C4-2B (cell line): ENCODE results near the gene METTL3.

Source experiments
- ZFX ChIP-seq: fragments of 450-650 bp; IDR thresholded peaks from 2 replicates; pipeline ENCODE4 v1.6.1; 2017
- TF ChIP-seq, protein P1 (sequence below): fragments of 450-650 bp; conservative IDR thresholded peaks from 2 replicates; pipeline ENCODE4 v1.5.1; 2017; ENCODE audit warnings: mild to moderate bottlenecking

DNA sequence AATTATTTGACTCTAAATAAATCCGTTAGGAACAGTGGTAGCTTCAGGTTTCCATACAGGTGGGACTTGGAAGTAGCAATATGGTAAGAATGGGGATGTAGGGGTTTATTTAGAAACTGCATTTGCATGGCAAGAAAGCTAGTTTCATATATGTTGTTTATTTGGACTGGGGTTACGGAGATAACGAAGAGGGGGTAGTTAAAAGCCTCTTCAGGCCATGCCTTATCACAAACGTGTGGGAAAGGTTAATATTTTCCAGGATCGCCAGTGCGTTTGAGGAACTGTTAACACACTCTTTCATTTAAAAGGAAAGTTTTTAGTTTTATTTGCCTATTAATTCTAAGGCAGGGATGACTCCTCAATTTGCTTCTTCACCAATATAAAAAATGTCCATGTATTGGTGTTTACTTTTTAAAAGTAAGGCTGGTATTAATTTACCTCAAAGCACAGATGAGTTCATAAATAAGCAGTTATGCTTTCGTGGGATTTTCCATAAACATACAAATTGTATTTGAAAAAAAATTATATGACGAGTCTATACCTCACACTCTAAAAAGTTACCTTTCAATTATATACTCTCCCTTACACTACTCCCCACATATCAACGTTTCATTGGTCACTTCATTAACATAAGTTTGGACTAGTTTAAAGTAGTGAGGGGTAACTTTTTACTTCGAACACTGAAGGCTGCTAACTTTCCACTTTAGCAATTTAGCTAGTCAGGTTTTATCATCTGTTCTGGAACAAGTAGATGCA, 35.2 kb downstream of the METTL3 start:
- TF ChIP-seq, protein P1, sequence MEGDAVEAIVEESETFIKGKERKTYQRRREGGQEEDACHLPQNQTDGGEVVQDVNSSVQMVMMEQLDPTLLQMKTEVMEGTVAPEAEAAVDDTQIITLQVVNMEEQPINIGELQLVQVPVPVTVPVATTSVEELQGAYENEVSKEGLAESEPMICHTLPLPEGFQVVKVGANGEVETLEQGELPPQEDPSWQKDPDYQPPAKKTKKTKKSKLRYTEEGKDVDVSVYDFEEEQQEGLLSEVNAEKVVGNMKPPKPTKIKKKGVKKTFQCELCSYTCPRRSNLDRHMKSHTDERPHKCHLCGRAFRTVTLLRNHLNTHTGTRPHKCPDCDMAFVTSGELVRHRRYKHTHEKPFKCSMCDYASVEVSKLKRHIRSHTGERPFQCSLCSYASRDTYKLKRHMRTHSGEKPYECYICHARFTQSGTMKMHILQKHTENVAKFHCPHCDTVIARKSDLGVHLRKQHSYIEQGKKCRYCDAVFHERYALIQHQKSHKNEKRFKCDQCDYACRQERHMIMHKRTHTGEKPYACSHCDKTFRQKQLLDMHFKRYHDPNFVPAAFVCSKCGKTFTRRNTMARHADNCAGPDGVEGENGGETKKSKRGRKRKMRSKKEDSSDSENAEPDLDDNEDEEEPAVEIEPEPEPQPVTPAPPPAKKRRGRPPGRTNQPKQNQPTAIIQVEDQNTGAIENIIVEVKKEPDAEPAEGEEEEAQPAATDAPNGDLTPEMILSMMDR: no peak
- TF ChIP-seq ZFX: no peak
